NCI-H2029 (cell line): ENCODE data around the gene POP4.
"Not testable (repeated sequence)": the region's sequence is repeated elsewhere in the genome, so short reads cannot be mapped to it uniquely, and the experiment has no call there.

Source experiments
- DNase-seq: peaks from one replicate; lab custom pipeline; 2025; lab: John Stamatoyannopoulos, UW

POP4 gene

GRCh38 chr19:29612121-29612520, 6.0 kb downstream of the POP4 start:
- no peak for DNase-seq

GRCh38 chr19:29612801-29613595, 6.9 kb downstream of the POP4 start:
- DNase-seq, result no peak

DNA sequence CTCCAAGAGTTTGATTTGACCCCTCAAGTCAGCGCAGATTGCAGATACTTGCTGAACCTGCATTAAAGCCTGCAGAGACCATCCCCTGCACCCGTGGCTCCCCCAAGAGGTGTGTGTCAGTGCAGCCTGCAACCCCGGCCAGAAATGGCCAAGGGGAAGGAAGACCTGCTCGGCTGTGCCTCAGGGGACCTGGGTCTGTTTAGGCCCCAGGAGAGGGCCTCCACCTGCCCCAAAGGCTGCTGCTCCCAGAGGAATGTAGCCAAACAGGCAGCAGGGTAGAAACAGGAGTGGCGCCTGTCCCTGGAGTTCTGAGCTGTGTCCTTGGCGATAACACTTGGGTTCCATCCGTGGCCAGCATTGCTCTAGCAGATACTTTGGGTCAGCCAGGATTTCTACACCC, 8.0 kb downstream of the POP4 start:
- no peak for DNase-seq

DNA sequence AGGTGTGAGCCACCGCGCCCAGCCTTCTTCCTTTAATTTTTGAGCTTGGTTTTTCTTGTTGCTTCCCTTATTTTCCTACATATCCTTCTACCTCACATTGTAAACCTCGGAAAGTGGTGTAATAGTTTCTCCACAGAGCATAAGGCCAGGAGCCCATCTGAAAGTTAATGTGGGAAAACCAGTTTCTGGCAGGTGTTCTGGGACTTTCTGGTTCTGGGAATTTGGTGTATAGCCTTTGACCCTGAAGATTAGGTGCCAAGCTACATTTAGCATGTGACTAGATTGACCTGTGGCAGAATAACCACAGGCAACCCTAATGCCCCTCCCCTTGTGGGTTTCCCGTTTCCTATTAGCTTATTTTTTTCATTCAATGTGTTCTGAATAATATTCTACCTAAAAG, 8.7 kb downstream of the POP4 start:
- no peak for DNase-seq

DNA sequence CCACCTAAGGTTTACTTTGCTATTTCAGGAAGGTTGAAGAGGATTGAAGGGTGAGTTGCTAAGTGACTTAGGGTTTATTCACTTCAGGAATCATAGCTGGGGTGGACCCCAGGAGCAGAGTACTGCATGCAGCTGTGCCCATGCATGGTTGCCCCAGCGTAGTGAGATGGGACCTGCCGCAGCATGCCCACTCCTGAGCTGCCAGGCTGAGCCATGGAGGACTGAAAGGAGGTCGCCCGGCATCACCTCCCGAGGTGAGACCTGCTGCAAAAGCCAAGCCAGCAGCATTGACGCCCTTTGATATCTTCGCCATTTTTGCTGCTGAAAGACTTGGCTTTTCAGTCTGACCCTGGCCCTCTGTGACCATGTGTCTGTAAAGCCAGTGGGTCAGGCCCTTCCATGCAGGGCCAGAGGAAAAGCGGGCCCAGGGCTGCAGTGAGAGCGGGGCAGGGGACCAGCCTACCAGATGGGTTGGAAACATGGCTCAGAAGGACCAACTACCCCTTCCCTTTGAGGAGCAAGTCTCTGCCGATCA, 9.9 kb downstream of the POP4 start:
- no peak for DNase-seq

DNA sequence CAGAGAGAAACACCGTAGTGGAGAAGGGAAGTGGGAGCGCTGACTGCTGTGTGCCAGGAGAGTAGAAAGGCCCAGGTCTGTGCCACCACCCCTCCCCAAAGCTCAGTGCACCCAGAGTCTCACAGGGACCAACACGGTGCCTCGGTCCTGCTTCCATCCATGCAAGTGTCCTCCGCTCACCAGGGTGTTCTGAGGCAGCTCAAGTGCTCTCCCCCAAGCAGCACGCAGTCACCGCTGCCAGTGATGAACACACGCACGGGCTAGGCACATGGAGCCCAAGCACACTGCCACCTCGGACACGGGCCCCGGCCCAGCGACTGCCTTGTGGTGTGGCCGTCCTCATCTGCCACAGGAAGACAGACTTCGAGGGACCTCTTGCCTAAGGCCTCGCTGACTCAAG, 10.5 kb downstream of the POP4 start:
- DNase-seq, result no peak

GRCh38 chr19:29617366-29618266, 11.5 kb downstream of the POP4 start:
- no peak for DNase-seq

DNA sequence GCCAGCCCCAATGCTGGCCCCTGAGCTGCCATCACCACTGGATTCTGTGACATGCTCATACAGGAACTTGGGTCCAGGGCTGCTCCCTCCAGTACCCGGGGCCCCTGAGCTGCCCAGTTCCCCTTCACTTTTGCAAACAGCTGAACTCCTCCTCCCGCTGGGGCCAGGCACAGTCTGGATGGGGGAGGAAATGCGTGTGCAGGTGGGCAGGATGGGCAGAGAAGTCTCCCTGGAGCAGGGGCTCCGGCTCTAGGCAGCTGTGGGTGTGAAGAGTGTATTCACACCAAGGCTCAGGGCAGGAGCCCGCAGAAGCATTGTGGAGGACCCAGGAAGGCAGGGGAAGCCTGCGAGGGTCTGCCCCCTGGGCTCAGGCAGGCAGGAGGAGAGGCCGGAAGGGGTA, 12.4 kb downstream of the POP4 start:
- no peak for DNase-seq

- no peak for DNase-seq
These were observed 12.8 kb downstream of the POP4 start for GRCh38 chr19:29618871-29619270.

DNA sequence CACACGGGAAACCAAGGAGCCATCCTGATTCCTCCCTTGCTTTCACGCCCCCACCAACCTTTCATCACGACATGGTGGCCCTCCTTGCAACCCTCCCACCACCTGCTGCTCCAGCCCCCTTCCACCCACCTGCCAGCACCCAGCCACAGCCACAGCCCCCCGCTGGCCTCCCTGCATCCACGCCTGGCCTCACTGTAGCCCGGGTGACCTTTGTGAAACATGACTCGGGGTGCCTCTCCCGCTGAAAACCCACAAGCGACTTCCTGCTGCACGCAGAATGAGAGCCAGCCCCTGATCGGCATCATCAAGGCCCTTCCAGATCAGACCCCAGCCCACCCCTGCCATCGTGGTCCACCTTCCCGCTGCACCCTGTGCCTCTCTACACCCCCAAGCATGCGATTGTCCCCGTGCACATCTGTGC, 14.9 kb downstream of the POP4 start:
- DNase-seq, result no peak

- DNase-seq, result no peak
These were observed 16.3 kb downstream of the POP4 start for GRCh38 chr19:29622166-29623070.

- no peak for DNase-seq
These were observed 17.8 kb downstream of the POP4 start for GRCh38 chr19:29623726-29624488.

DNA sequence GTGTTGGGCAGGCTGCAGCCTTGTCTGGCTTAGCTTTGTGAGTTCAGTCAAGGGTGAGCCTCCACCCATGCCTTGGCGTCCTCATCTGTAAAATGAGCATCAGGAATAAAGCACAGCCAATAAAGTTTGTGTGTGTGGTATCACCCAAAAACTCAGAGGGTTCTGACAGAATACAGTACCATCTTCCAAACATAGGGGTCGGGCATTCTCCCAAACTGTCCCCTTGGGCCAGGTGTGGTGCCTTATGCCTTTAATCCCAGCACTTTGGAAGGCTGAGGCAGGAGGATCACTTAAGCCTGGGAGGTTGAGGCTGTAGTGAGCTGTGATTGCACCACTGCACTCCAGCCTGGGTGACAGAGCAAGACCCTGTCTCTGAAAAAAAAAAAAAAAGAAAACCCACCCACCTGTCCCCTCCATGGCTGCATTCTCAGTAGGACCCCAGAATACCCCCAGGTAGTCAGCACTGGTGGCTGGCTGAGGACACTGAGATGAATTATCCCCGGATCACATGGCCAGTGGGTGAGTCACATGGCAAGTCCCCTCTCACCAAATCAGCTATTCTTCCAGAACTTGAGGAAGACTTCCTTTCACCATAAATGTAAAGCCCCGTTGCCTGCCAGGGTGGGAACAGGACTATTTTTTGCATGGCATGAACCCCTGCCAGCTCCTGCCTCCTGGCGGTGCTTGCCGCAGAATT, 18.6 kb downstream of the POP4 start:
- no peak for DNase-seq

DNA sequence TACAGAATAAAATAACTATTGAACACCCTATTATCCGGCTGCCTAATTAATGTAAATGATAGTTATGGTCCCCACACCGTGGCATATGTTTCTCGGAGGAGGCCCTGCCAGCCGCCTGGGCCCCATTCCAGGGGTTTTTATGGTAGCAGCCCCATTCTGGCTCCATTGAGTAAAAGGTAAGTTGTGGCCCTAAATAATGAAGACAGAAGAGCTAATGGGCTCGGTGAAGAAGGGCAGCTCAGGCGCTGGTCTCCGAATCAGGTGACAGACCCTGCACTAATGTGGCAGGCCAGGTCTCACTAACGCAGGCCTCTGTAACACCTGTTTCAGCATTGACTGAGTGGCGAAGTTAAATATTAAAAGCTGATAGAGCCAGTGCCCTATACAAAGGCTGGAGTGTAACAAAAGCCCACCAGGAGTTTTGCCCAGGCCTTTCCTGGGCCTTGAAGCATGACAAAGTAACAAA, 19.1 kb downstream of the POP4 start:
- DNase-seq, result no peak

DNA sequence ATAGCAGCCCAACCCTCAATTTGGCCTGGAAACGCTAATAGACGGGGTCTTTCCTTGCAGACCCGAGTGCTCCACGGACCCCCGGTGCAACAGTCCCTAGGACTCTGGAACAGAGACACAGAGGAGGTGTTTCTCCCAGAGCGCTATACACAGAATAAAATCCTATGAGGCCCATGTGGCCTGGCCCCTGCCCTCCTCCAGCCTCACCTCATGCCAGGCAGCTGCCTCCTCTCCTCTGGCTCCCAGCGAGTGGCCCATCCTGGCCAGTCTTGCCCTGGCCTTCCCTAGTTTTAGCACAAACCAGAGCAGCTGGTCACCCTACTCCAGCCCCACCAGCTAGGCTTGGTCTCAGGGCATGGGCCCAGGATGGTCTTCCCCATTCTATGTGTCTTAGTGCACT, 20.3 kb downstream of the POP4 start:
- DNase-seq, result no peak

DNA sequence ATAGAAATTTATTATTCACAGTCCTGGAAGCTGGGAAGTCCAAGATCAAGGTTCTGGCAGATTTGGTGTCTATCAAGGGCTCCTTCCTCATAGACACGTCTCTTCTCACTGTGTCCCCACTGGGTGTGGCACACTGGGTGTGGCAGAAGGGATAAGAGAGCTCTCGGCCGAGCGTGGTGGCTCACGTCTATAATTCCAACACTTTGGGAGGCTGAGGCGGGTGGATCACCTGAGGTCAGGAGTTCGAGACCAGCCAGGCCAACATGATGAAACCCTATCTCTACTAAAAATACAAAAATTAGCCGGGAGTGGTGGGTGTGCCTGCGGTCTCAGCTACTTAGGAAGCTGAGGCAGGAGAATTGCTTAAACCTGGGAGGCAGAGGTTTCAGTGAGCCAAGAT, 20.7 kb downstream of the POP4 start:
- DNase-seq, result not testable (repeated sequence)

DNA sequence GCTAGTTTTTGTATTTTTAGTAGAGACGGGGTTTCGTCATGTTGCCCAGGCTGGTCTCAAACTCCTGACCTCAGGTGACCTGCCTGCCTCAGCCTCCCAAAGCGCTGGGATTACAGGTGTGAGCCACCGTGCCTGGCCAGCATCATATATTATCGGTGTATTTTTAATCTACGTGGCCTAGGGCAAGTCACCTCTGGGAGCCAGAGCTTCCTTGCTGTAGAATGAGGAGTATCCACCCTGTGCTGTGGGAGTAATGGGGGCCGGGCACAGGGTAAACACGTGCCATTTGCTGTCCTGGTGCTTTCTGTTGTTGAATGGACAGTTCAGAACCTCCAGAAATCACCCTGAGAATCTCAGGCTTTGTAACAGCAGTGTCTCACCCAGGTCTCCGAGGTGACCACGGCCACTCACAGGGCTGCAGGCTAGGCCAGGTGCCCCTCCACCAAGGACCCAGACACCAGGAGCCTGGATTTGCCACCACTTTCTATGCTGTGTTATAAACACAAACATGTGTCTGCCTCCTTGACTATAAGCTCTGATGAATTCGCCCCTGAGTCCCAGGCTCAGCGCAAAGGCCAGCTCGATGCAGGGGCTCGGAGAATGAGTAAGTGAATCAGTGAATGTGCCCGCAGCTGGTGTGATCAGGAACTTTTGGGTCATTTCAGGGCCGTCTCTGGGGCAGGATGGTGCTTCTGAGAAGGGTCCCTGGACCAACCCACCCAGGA, 22.7 kb downstream of the POP4 start:
- no peak for DNase-seq

DNA sequence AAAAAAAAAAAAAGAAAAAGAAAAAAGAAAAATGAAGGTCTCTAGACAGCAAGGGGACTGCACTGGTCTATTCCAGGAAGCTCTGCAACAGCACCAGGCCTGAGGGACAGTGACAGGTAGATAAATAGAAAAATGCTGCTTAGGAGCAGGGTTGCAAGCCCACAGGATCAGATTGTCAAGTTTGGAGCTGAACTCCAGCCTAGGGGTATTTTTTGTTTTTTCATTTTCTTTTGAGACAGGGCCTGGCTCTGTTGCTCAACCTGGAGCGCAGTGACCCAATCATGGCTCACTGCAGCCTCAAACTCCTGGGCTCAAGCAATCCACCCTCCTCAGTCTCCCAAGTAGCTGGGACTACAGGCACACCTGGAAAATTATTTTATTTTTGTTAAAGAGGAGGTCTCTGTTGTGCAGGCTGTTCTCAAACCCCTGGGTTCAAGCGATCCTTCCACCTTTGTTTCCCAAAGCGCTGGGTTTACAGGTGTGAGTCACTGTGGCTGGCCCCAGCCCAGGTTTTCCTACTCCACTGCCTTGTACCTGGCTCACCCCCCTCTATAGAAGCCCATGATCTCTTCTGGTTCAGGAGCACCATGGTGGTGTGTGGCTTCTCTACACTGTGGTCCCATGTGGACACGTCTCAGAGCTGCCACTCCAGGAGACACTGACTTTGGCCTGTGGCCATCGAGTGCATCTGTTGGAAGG, 23.9 kb downstream of the POP4 start:
- no peak for DNase-seq

DNA sequence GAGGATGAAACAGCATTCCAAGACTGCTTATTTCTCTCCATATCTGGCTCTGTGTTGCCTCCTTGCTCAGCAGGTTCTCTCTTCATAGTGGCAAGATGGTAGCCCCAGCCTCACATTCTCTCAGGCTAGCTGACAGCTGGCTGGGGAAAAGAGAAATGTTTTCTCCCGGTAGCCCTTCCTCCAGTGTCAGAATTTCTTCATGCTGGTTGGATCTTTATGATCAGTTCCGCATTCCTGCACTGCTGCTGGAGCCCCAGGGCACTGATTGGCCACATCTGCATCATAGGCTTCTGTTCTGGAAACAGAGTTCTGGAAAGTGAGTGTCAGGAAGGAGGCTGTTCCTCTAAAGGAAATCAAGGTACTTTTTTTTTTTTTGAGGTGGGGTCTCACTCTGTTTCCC, 24.6 kb downstream of the POP4 start:
- no peak for DNase-seq
